NCI-H2227 (cell line): ENCODE data around the gene PAXX.

Source experiments
- DNase-seq: peaks from one replicate; lab custom pipeline; 2025; ENCODE audit not compliant: unreplicated experiment; lab: John Stamatoyannopoulos, UW

The PAXX gene

GRCh38 chr9:136952876-136953770 is 39.1 kb upstream of the PAXX start:
- DNase-seq, result no peak

GRCh38 chr9:136953771-136954269 is 38.4 kb upstream of the PAXX start:
- no peak for DNase-seq

DNA sequence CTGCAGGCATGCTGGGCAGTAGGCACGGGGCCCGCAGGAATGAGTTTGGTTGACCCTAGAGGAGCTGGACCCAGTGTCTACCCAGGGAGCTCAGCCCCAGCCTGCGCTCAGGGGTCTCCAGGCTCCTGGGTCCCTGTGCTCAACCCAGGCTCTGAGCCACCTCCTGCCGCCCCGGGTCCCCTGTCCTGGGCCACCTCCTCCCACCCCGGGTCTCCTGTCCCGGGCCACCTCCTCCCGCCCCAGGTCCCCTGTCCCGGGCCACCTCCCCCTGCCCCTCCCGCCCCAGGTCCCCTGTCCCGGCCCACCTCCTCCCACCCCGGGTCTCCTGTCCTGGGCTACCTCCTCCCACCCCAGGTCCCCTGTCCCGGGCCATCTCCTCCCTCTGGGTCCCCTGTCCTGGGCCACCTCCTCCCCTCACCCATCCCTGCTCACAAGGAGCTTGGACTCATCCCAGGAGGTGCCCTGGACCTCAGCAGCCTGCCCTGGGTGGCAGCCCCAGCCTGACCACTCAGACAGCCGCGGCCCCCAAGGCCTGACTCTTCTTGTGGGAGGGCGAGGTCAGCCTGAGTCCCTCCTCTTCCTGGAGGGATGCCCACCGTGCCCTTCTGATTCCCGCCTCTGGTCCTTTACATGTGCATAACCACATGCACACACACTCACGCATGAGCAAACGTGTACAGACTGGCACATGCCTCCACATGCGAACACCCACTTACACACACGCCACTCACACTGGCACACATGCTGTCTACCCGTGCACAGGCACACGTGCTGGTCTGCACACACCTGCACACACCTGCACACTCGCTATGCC is 37.7 kb upstream of the PAXX start:
- no peak for DNase-seq

GRCh38 chr9:136955202-136955942 is 36.9 kb upstream of the PAXX start:
- DNase-seq, result no peak

- no peak for DNase-seq
Measured at GRCh38 chr9:136955943-136956335, 36.3 kb upstream of the PAXX start.

- no peak for DNase-seq
Measured at GRCh38 chr9:136956604-136957003, 35.6 kb upstream of the PAXX start.

DNA sequence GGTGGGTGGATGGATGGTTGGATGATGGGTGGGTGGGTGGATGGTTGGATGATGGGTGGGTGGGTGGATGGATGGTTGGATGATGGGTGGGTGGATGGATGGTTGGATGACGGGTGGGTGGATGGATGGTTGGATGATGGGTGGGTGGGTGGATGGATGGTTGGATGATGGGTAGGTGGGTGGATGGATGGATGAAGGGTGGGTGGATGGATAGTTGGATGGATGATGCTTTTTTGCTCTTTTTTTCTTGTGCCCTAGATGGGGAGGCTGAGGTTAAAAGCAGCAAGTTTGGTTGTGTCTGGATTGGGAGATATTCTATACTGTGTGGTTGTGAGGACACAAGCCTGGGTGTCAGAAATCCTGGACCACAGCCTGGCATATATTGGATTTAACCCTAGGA is 34.8 kb upstream of the PAXX start:
- DNase-seq, result no peak

DNA sequence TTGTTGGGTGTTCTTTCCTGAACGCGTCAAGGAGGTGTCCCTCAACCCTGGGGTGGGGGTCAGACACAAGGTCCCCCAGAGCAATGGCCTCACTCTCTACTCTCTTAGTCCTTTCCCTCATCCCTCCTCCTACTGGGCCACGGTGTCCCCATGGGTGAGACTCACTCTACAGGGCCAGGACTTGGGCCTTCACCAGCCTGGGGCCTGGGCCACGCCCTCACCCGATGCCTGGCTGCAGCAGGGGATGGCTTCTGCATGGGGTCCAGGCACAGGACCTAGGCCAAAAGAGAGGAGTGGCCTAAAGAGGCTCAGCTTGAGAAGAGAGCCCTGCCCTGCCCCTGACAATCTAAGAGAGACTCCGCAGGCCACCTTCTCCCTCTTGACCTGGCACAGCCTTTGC is 34.3 kb upstream of the PAXX start:
- DNase-seq, result no peak

- no peak for DNase-seq
Measured at GRCh38 chr9:136958473-136958872, 33.7 kb upstream of the PAXX start.

DNA sequence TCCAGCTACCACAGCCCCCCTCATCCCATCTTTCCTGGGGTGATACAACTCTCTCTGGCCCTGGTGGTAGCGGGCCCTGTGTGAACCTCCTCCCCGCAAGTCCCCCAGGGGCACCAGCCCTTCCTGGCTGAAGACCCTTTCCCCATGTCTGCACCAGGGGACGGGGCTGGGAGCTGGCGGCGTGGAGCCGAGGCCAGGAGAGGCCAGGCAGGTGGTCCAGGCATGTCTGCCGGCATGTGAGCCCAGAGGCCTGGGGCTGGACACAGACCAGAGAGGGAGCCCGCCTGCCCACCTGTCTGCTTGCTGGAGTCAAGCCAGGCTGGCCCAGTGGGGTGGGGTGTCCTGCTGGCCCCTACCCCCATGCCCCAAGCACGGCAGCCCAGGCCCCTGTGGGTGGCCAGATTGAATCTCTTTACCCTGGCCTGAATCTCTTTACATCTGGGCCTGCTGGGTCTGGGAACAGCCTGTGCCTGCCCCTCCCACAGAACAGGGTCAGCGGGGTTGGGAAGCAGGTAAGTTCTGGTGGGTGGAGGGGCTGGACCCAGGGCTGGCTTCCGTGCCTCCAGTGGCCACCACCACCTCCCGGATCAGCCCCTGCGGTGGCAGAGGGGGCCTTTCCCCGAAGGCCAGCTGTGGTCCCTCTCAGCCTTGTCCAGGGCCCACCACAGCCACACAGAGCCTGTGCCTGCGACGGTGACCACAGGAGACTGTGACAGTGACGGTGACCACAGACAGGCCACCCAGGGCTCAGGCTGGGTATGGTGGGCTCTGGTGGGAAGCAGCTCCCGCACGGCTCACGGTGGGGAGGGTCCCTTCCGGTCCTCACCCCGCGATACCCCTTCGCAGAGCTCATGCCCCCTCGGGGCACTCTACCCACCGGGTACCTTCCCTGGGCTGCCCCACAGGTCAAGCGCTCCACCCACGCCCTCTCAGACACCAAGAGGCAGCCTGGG is 33.0 kb upstream of the PAXX start:
- no peak for DNase-seq

- DNase-seq, result no peak
Measured at GRCh38 chr9:136960212-136960937, 31.8 kb upstream of the PAXX start.

DNA sequence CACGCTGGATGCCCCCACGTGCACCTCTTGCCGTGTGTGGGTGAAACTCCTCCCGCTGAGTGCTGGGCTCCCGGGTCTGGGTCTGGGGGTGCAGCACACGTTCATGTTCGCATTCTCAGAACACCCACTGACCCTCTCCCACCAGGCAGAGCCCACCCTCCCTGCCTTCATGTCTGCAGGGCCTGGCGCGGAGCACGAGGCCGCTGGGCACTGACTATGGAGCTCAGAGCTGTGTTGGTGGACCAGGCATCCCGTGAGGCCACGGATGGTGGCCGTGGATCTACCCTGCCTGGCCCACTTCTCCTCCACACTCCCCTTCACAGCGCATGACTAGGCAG is 31.3 kb upstream of the PAXX start:
- DNase-seq, result no peak

GRCh38 chr9:136961279-136962065 is 30.8 kb upstream of the PAXX start:
- DNase-seq, result no peak

DNA sequence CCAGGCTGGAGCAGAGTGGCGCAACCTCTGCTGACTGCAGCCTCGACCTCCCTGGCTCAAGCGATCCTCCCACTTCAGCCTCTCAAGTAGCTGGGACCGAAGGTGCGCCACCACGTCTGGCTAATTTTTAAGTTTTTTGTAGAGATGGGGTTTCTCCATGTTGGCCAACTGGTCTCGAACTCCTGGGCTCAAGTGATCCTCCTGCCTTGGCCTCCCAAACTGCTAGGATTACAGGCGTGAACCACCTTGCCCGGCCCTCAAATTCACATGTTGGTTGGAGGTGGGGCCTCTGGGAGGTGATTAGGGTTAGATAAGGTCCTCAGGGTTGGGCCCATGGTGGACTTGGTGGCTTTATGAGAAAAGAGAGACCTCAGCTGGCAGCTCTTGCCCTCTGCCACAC is 30.1 kb upstream of the PAXX start:
- no peak for DNase-seq

DNA sequence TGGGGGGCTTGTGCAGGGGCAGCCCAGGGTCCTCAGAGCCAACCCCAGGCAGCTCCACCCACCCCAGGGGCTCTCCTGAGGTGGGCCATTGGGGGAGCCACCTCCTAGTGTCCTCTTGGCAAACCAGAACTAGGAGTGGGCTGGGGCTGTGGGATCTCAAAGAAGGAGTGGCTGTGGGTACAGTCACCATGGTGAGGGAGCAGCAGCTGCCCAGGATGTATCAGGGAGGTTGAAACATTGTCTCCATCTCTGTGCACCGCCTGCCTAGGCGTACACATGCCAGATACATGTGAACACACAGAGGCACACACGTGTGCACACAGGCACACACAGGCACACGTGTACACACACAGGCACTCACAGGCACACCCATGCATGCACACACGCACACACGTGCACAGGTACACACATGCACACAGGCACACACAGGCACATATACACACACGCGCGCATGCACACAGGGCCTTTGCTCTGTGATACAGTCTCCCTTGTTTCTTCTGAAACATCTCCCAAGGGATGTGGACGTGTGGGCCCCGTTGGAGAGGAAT is 29.4 kb upstream of the PAXX start:
- DNase-seq, result no peak

DNA sequence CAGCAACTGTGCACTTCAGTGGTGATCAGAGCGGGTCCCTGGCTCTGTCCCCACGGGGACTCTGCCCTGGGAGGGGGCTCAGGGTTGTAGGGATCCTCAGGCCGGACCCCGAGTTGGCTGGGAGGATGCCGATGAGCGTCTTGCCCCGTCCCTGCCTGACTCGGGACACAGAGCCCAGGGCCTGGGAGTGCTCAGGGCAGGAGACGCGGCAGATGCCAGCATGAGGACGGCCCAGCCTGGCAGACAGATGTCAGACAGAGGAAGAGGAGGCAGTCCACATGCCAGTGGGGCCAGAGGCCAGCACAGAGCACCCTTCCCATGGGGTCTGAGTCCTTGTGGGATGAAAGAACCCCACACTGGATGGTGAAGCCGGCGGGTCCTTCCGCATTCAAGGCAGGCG is 28.9 kb upstream of the PAXX start:
- no peak for DNase-seq

GRCh38 chr9:136963751-136964150 is 28.5 kb upstream of the PAXX start:
- DNase-seq, result no peak

DNA sequence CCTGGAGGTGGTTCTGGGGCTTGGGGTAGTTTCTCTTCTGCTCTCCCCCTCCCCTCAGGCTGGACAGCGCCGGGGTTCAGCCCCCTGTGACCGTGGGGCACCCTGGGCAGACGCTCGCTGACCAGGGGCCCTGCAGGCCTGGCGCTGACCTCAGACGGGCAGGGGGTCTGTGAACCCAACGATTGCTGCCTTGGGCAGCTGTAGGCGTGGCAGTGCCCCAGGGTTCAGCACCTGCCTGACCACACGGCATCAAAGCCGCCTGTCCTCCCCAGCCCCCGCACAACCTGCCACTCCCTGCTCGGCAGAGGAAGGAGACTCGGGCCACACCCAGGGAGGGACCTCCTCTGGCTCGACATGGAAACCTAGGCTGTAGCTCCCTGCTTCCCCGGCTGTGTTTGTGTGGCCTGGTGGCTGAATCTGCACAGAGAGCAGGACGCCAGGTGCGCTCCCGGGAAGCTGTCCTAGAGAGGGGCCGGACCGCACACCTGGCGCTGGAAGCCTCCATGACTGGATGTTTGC is 28.0 kb upstream of the PAXX start:
- no peak for DNase-seq
